ENCODE data around the gene SLC29A2.

GRCh38 chr11:66324664-66325063, 46.9 kb downstream of the SLC29A2 start:
- TF ChIP-seq CTCF (IDR thresholded peaks at IDR 0.05) (no peak), EZH2 (IDR thresholded peaks at IDR 0.05) (no peak)

All from neural progenitor cell (in vitro differentiated cells).